GM20431 (cell line): Measurements from ENCODE around the gene HLA-DMA.

Experiments
- in situ Hi-C: fragments of 300-500 bp; cut with MseI, MboI; formaldehyde crosslinking; loops from one replicate; pipeline ENCODE4 v1.15.0; 2020; ENCODE audit warnings: low sequenced_read_pairs; ENCODE audit not compliant: unreplicated experiment

HLA-DMA gene

GRCh38 chr6:32976334-32977069 is 23.6 kb upstream of the HLA-DMA start:
- in situ Hi-C loops: no loop called here

GRCh38 chr6:32975886-32976285 is 23.0 kb upstream of the HLA-DMA start:
- in situ Hi-C loops: no loop called here

GRCh38 chr6:32974541-32975308 is 21.8 kb upstream of the HLA-DMA start:
- in situ Hi-C loops: no loop called here

GRCh38 chr6:32974016-32974333 is 21.1 kb upstream of the HLA-DMA start:
- in situ Hi-C loops: no loop called here

GRCh38 chr6:32973144-32974015 is 20.5 kb upstream of the HLA-DMA start:
- in situ Hi-C loops: no loop called here

- in situ Hi-C loops: no loop called here
Measured at GRCh38 chr6:32972353-32973143, 19.7 kb upstream of the HLA-DMA start.

GRCh38 chr6:32971581-32972352 is 18.9 kb upstream of the HLA-DMA start:
- in situ Hi-C loops: no loop called here

- in situ Hi-C loops: no loop called here
Measured at GRCh38 chr6:32971242-32971580, 18.3 kb upstream of the HLA-DMA start.

GRCh38 chr6:32970413-32971241 is 17.7 kb upstream of the HLA-DMA start:
- in situ Hi-C loops: no loop called here

- in situ Hi-C loops: no loop called here
Measured at GRCh38 chr6:32969685-32970412, 17.0 kb upstream of the HLA-DMA start.

- in situ Hi-C loops: no loop called here
Measured at GRCh38 chr6:32968867-32969684, 16.2 kb upstream of the HLA-DMA start.

- in situ Hi-C loops: no loop called here
Measured at GRCh38 chr6:32968093-32968866, 15.4 kb upstream of the HLA-DMA start, which contains the start of gene BRD2. BRD2 (plus strand) TSS chr6:32968594; CDS start chr6:32972899, 4,305 bp downstream.

GRCh38 chr6:32967151-32968091 is 14.5 kb upstream of the HLA-DMA start:
- in situ Hi-C loops: no loop called here

- in situ Hi-C loops: no loop called here
Measured at GRCh38 chr6:32964776-32965175, 11.9 kb upstream of the HLA-DMA start.

- in situ Hi-C loops: no loop called here
Measured at GRCh38 chr6:32963866-32964265, 11.0 kb upstream of the HLA-DMA start.
